Measurements from ENCODE around the gene ANKRD22.
A peak's percentile ranks its signal among the peaks of the same experiment; 100 is the strongest.

ANKRD22 gene

DNA sequence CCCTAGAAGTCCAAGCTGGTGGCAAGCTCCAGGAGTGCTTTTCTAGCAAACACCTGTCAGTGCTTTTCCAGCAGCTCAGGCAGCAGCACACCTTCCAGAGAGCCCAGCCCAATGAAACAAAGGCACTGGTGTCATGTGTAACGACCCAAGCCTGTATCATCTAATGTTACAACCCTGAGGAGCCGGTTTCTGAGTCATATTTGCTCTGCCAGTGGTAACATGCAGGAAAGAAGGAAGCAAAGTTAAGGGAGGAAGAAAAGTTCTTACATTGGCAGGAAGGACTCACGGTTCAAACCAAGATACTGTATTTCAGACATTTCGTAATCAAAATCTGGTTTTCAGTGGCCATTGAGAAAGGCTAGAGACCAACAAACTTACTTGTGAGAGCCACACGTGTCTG lies at the start of gene ANKRD22:
TSS of gene ANKRD22 (minus strand) at position 139 of the 400 bp plus-strand sequence. CDS start 237 bp downstream, outside the sequence.
- peaks cover 19% of the 10 kb centered on the region for H3K4me1 Mint-ChIP-seq
- ATAC-seq (no peak), DNase-seq (ENCODE audit: low spot score in 2 of 2) (no peak)
- no peak within 1 kb of the TSS for H3K27ac Mint-ChIP-seq
- no peaks in the 10 kb centered on the region for H3K9me3 Mint-ChIP-seq
- H3K4me3 Mint-ChIP-seq = no peak within 1 kb of the TSS
- H3K36me3 Mint-ChIP-seq = no peaks in the 10 kb centered on the region

GRCh38 chr10:88899886-88900285 lies 48.2 kb upstream of the ANKRD22 start:
- DNase-seq (ENCODE audit: low spot score in 2 of 2) (no peak), ATAC-seq (no peak)
- H3K36me3 Mint-ChIP-seq = peaks cover 37% of the 10 kb centered on the region
- no peak overlapping the region for H3K27ac Mint-ChIP-seq
- no peak overlapping the region for H3K4me3 Mint-ChIP-seq
- peaks cover 47% of the 10 kb centered on the region for H3K4me1 Mint-ChIP-seq
- no peaks in the 10 kb centered on the region for H3K9me3 Mint-ChIP-seq

DNA sequence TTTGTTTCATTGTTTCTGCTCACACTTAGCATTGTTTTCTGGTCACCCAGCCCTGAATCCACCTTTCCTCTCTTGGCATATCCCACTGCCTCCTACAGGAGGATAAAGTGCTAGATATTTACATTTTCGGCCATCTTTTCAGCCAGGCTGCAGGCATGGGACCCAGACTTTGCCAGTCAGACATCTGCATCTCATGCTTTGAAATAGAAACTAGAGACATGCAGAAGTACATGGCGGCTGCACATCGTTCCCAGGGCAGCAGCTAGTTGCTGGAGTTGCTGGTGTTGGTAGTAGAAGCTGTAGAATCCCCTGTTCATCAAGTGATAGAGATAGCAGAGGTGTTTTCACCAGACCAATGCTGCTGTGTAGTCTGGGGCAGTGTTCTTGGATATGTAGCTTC lies 47.1 kb upstream of the ANKRD22 start:
- Mint-ChIP-seq H3K27ac (no peak overlapping the region), H3K36me3 (peaks cover 25% of the 10 kb centered on the region), H3K4me1 (peaks cover 47% of the 10 kb centered on the region), H3K4me3 (no peak overlapping the region), H3K9me3 (no peaks in the 10 kb centered on the region)
- ATAC-seq = no peak
- DNase-seq (ENCODE audit: low spot score in 2 of 2) = no peak

- DNase-seq (ENCODE audit: low spot score in 2 of 2) (no peak), ATAC-seq (peak; percentile 78)
- H3K27ac Mint-ChIP-seq = peak overlapping the region; percentile 10
- peak overlapping the region; percentile 15 for H3K4me3 Mint-ChIP-seq
- no peaks in the 10 kb centered on the region for H3K9me3 Mint-ChIP-seq
- peaks cover 48% of the 10 kb centered on the region for H3K4me1 Mint-ChIP-seq
- H3K36me3 Mint-ChIP-seq = peaks cover 15% of the 10 kb centered on the region
Observed at GRCh38 chr10:88896994-88897853, 45.6 kb upstream of the ANKRD22 start.

- Mint-ChIP-seq H3K9me3 (no peaks in the 10 kb centered on the region), H3K36me3 (peaks cover 7% of the 10 kb centered on the region), H3K4me1 (peaks cover 48% of the 10 kb centered on the region), H3K27ac (no peak overlapping the region), H3K4me3 (peak overlapping the region; percentile 15)
- no peak for DNase-seq (ENCODE audit: low spot score in 2 of 2)
- no peak for ATAC-seq
Observed at GRCh38 chr10:88896372-88896993, 44.8 kb upstream of the ANKRD22 start.

- H3K4me3 Mint-ChIP-seq = no peak overlapping the region
- H3K9me3 Mint-ChIP-seq = no peaks in the 10 kb centered on the region
- H3K36me3 Mint-ChIP-seq = peaks cover 4% of the 10 kb centered on the region
- DNase-seq (ENCODE audit: low spot score in 2 of 2) (no peak), ATAC-seq (no peak)
- H3K27ac Mint-ChIP-seq = no peak overlapping the region
- H3K4me1 Mint-ChIP-seq = peaks cover 44% of the 10 kb centered on the region
Observed at GRCh38 chr10:88895250-88895649, 43.6 kb upstream of the ANKRD22 start.

DNA sequence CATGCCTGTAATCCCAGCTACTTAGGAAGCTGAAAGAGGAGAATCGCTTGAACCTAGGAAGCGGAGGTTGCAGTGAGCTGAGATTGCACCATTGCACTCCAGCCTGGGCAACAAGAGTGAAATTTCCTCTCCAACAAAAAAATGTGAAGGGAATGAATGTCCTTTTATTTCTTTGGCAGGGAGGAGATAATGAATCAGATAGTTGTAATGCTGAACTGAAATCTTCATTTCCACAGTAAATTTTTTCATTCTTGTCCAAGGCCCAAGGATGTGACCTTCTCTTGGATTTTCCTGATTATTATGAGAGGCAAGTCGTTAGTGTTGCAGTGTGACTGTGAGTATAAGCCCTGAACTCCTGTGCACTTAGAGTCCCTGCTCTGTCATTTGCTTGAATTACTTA lies 42.0 kb upstream of the ANKRD22 start:
- Mint-ChIP-seq H3K27ac (no peak overlapping the region), H3K36me3 (peaks cover 4% of the 10 kb centered on the region), H3K4me3 (no peak overlapping the region), H3K9me3 (no peaks in the 10 kb centered on the region), H3K4me1 (peaks cover 49% of the 10 kb centered on the region)
- ATAC-seq (no peak), DNase-seq (ENCODE audit: low spot score in 2 of 2) (no peak)

- Mint-ChIP-seq H3K4me3 (no peak overlapping the region), H3K36me3 (peaks cover 4% of the 10 kb centered on the region), H3K4me1 (peaks cover 47% of the 10 kb centered on the region), H3K9me3 (no peaks in the 10 kb centered on the region), H3K27ac (no peak overlapping the region)
- DNase-seq (ENCODE audit: low spot score in 2 of 2) = no peak
- ATAC-seq = no peak
Observed at GRCh38 chr10:88892222-88892967, 40.8 kb upstream of the ANKRD22 start.

- peaks cover 39% of the 10 kb centered on the region for H3K4me1 Mint-ChIP-seq
Observed at GRCh38 chr10:88890681-88891381, 39.2 kb upstream of the ANKRD22 start.

DNA sequence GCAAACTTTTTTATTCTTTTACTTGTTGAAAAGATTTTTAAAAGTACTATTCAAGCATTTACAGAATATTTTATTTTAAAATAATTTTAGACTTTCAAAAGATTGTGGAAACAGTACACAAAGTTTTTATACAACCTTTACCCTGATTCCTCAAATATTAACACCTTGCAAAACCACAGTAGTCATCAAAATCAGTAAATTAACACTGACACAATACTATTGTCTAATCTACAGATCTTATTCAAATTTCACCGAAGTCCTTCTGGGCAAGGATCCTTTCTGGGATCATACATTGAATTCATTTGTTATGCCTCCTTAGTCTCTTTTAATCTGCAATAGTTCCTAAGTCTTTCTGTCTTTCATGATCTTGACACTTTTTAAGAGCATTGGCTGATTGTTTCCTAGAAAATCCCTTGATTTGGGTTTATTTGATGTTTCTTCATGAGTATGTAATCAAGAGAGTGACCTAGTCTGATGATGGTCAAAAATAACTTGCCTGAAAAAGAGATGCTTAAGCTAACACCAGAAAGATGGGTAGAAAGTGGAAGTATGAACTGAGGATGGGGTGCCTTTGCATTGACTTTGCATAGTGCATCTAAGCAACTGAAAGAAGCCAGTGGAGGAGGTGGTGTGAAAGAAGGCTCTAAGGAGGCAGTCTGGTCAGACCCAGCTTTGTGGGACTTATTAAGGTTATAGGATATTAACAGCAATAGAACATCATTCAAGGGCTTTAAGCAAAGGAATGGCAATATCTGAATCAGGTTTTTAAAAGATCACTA lies 38.1 kb upstream of the ANKRD22 start:
- Mint-ChIP-seq H3K4me3 (no peak overlapping the region), H3K27ac (no peak overlapping the region), H3K9me3 (no peaks in the 10 kb centered on the region), H3K36me3 (peaks cover 4% of the 10 kb centered on the region), H3K4me1 (peaks cover 49% of the 10 kb centered on the region)
- DNase-seq (ENCODE audit: low spot score in 2 of 2) (no peak), ATAC-seq (no peak)

More at GRCh38 chr10:88890681-88891381, 39.2 kb upstream of the ANKRD22 start:
- Mint-ChIP-seq H3K36me3 (peaks cover 4% of the 10 kb centered on the region), H3K27ac (no peak overlapping the region), H3K4me3 (no peak overlapping the region), H3K9me3 (no peaks in the 10 kb centered on the region)
- no peak for DNase-seq (ENCODE audit: low spot score in 2 of 2)
- ATAC-seq = no peak

GRCh38 chr10:88888810-88889445 lies 37.3 kb upstream of the ANKRD22 start:
- no peak for ATAC-seq
- Mint-ChIP-seq H3K4me3 (no peak overlapping the region), H3K36me3 (peaks cover 4% of the 10 kb centered on the region), H3K27ac (no peak overlapping the region), H3K9me3 (no peaks in the 10 kb centered on the region), H3K4me1 (peaks cover 56% of the 10 kb centered on the region)
- no peak for DNase-seq (ENCODE audit: low spot score in 2 of 2)

- Mint-ChIP-seq H3K4me3 (no peak overlapping the region), H3K36me3 (peaks cover 22% of the 10 kb centered on the region), H3K27ac (no peak overlapping the region), H3K9me3 (no peaks in the 10 kb centered on the region), H3K4me1 (peaks cover 66% of the 10 kb centered on the region)
- DNase-seq (ENCODE audit: low spot score in 2 of 2) (no peak), ATAC-seq (peak; percentile 86)
Observed at GRCh38 chr10:88886557-88886956, 34.9 kb upstream of the ANKRD22 start.

GRCh38 chr10:88883448-88883809 lies 31.8 kb upstream of the ANKRD22 start:
- DNase-seq (ENCODE audit: low spot score in 2 of 2) = no peak
- H3K4me3 Mint-ChIP-seq = peak overlapping the region; percentile 96
- peaks cover 30% of the 10 kb centered on the region for H3K36me3 Mint-ChIP-seq
- H3K27ac Mint-ChIP-seq = peak overlapping the region; percentile 95
- H3K9me3 Mint-ChIP-seq = no peaks in the 10 kb centered on the region
- no peak for ATAC-seq
- H3K4me1 Mint-ChIP-seq = peaks cover 57% of the 10 kb centered on the region
